Measurements from ENCODE around the gene ITPR2. TPM values are rescaled to one million over a fixed set of nuclear protein-coding genes. Genes with fewer than 3 reads are reported as not detected.

The ITPR2 gene
- 20.7 TPM for polyA plus RNA-seq (2012; ENCODE audit: low read depth, missing spikeins)

DNA sequence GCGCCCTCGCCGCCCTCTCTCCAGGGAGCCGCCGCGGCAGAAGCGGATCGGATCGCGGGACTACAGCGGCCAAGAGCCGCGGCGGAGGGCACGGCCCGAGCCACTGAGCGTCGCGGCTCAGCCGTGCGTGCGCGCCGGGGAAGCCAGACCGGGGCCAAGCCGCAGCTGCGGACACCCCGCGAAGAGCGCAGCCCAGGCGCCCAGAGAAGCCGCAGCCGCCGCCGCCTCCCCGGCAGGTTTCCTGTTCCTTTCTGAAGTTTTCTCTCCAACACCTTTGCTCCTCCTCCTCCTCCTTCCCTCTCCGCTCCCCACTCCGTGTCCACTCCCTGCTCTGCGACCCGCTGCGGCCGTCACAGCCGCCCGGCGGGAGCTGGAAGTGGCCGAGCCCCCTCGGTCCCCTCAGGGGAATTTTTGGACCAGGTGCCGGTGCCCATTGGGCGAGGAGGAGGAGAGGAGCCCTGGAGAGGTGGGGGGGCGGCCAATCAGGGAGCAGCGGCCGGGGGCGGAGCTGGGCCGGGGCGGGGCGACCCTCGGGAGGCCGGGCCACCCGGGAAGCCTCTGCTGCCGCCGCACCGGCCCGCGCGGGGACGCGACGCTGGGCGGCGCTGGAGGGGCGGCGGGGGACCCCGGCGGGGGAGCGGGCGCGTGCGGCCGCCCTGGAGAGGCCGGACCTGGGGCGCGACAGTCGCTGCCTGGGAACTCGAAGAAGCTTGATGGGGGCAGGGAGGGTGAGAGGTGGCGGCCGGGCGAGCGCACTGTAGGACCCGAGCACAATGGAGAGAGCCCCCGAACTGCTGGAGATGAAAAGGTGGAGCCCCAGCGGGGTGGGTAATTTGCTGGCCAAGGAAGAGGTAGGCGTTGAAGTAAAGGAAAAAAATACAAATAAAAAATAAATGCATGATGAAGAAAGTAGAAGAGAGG lies at the start of gene ITPR2:
TSS of gene ITPR2 (minus strand) at position 373 of the 921 bp plus-strand sequence. CDS start 413 bp downstream, outside the sequence.
- DNase-seq (ENCODE audit: insufficient read length, low spot score) = peak; percentile 94
- FAIRE-seq = peak; percentile 88
- 0 out of 2 replicates have a peak, but pooled peaks have one; percentile 18 for TF ChIP-seq POU2F2 (IDR thresholded peaks at IDR 0.05; ENCODE audit: low read depth, low read length)
- TF ChIP-seq POLR2A (IDR thresholded peaks at IDR 0.05; ENCODE audit: low read depth, low read length) = peak; percentile 81
- peak; percentile 1 for TF ChIP-seq PAX5 (IDR thresholded peaks at IDR 0.05; ENCODE audit: insufficient read depth, low read length, severe bottlenecking)
- peak; percentile 91 for TF ChIP-seq TAF1 (IDR thresholded peaks at IDR 0.05; ENCODE audit: low read depth, low read length)
- no peak for TF ChIP-seq SPI1 (IDR thresholded peaks at IDR 0.05; ENCODE audit: low read depth, low read length)
- peak; percentile 75 for TF ChIP-seq POLR2AphosphoS5 (IDR thresholded peaks at IDR 0.05; ENCODE audit: low read depth, low read length)

DNA sequence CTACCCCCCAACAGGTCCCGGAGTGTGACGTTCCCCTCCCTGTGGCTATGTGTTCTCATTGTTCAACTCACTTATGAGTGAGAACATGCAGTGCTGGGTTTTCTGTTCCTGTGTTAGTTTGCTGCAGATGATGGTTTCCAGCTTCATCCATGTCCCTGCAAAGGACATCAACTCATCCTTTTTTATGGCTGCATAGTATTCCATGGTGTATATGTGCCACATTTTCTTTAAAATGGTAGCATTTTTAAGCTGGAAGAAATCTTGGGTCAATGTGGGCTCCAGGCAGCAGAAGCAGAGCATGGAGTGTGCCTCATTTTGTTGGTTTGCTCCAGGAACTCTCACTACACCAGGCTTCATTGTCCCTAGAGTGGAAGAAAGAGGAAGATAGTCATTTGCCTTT lies 47.6 kb upstream of the ITPR2 start:
- FAIRE-seq (no peak), DNase-seq (ENCODE audit: insufficient read length, low spot score) (no peak)
- TF ChIP-seq SPI1 (IDR thresholded peaks at IDR 0.05; ENCODE audit: low read depth, low read length) (no peak), POU2F2 (IDR thresholded peaks at IDR 0.05; ENCODE audit: low read depth, low read length) (no peak)

DNA sequence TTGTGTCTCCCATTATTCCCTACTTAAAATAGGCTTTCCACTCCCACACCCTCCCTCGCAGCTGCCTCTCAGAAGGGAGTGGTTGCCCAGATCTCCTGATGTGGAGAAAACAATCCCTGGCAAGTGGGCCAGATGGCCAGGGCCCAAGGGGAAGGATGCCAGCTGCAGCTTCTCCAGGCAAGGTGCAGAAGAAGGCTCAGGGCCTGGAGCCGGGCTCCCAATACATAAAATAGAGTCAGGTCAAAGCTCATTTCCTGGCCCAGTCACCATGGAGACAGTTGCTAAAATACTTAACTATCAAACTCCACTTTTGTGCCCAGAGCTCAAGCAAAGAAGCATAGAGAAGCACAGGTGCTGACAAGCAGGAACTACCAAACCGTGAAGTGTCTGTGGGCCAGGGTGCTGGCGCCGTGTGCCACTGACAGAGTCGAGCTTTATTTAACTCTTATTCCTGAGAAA lies 45.7 kb upstream of the ITPR2 start:
- DNase-seq (ENCODE audit: insufficient read length, low spot score) = no peak
- TF ChIP-seq TAF1 (IDR thresholded peaks at IDR 0.05; ENCODE audit: low read depth, low read length) (no peak), POLR2A (IDR thresholded peaks at IDR 0.05; ENCODE audit: low read depth, low read length) (no peak), SPI1 (IDR thresholded peaks at IDR 0.05; ENCODE audit: low read depth, low read length) (no peak), POU2F2 (IDR thresholded peaks at IDR 0.05; ENCODE audit: low read depth, low read length) (no peak), PAX5 (IDR thresholded peaks at IDR 0.05; ENCODE audit: insufficient read depth, low read length, severe bottlenecking) (no peak), POLR2AphosphoS5 (IDR thresholded peaks at IDR 0.05; ENCODE audit: low read depth, low read length) (no peak)
- peak; percentile 77 for FAIRE-seq

DNA sequence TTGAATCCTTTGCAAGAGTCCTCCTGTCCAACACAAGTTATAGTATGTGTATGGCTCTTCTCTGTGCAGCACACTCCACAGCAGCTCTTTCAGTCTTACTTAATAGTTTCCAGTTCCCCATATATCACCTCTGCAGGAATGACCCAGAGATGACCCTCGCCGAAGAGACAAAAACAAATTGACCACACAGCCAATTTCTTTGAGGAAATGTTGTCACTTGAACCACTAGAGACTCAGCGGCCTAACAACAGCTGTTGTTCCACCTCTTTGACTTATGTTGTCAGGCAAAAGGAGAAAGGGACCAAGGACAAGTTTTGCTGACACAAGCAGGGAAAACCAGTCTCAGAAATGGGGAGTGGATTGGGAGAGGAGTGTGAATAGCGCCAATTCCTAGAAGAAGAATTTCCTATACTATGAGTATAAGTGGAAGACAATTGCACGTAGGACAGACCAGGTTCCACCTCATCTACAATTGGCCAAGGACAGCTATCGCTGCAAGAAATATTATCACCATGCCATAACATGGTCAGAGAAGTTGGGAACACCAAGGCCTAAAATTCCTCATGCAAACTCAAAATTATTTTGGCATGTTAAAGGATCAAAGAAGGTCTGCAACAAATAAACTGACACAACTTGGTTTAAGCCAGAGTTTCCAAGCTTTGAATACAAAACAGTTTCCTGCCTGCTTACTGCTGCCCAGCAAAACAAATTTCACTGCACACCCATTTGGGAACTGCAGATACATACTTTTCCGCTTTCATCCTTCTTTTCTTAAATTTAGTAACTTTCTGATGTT lies 41.7 kb upstream of the ITPR2 start:
- peak; percentile 74 for FAIRE-seq
- no peak for DNase-seq (ENCODE audit: insufficient read length, low spot score)
- no peak for TF ChIP-seq PAX5 (IDR thresholded peaks at IDR 0.05; ENCODE audit: insufficient read depth, low read length, severe bottlenecking)
- peak; percentile 92 for TF ChIP-seq SPI1 (IDR thresholded peaks at IDR 0.05; ENCODE audit: low read depth, low read length)
- TF ChIP-seq POLR2AphosphoS5 (IDR thresholded peaks at IDR 0.05; ENCODE audit: low read depth, low read length) = no peak

DNA sequence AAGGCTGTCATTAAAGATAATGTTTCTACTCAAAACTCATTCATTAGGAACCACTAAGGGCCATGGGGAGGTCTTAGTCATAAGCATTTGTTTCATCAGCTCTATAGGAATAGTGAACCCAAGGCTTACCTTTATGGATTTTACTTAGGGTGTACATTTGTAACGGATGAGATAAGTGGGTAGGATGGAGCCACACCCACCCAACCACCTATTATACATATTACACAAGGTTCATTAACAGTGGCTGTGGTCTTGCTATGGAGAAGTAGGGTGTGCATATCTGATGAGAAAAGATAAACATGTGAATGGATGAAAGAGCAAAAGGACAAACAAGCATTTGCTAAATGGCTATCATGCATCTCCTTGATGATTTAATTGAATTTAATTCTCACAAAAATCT lies 39.6 kb upstream of the ITPR2 start:
- DNase-seq (ENCODE audit: insufficient read length, low spot score) (no peak), FAIRE-seq (peak; percentile 54)
- no peak for TF ChIP-seq TAF1 (IDR thresholded peaks at IDR 0.05; ENCODE audit: low read depth, low read length)

DNA sequence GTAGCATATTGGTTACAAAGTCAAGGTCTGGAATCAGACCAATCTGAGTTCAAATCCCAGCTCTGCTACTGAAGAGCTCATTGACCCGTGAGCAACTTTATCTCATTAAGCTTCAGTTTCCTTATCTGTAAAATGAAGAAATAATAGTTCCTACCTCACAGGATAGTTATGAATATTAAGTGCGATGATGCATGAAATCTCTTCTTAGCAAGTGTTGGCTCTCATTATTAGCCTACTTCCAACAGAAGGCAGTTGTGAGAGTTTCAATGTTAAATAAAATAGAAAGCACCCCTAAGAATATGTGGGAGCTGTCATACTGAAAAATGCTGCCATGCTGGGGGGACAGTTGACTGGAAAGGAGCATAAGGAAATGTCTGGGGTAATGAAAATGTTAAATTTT lies 39.0 kb upstream of the ITPR2 start:
- no peak for FAIRE-seq
- DNase-seq (ENCODE audit: insufficient read length, low spot score) = no peak
- no peak for TF ChIP-seq SPI1 (IDR thresholded peaks at IDR 0.05; ENCODE audit: low read depth, low read length)
- TF ChIP-seq POLR2A (IDR thresholded peaks at IDR 0.05; ENCODE audit: low read depth, low read length) = no peak
- TF ChIP-seq PAX5 (IDR thresholded peaks at IDR 0.05; ENCODE audit: insufficient read depth, low read length, severe bottlenecking) = peak; percentile 57

DNA sequence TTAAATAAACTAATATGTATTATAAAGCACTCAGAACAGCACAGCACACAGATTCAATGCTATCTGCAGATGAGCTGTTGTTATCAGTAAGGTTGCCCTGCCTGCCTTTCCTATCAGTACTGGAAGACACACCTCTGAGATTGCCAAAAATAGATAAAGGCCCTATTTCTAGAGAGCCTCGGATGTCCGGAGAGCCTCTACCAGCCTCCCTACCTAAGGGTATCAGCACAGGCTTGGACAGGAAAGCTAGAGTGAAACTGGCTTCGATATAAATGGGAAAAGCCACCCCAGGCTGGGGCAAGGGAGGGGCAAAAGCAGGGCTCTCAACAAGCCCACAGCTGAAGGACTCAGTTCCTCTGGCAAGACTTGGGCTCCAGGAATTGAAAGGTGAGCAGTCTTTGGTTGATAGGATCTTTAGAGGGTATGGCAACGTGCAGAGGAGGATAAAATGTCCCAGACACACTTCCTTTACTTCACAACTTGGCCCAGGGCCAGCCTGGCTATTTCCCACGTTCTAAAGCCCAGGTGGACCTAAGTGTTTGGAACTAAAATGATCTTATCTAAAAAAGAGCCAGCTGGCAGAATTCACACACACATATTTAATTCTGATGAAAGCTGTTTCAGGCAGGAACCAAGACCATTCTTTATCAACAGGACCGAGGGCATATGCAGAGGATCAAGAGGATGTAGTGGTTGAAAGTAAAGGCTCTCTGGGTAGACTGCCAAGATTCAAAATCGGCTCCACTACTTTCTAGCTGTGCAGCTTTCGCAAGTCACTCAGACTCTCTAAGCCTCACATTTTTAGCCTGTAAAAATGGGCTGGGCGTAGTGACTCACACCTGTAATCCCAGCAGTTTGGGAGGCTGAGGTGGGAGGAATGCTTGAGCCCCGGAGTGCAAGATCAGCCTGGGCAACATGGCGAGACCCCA lies 37.8 kb upstream of the ITPR2 start:
- no peak for DNase-seq (ENCODE audit: insufficient read length, low spot score)
- peak; percentile 71 for FAIRE-seq
- TF ChIP-seq SPI1 (IDR thresholded peaks at IDR 0.05; ENCODE audit: low read depth, low read length) (no peak), POLR2A (IDR thresholded peaks at IDR 0.05; ENCODE audit: low read depth, low read length) (no peak), PAX5 (IDR thresholded peaks at IDR 0.05; ENCODE audit: insufficient read depth, low read length, severe bottlenecking) (no peak), POLR2AphosphoS5 (IDR thresholded peaks at IDR 0.05; ENCODE audit: low read depth, low read length) (no peak), TAF1 (IDR thresholded peaks at IDR 0.05; ENCODE audit: low read depth, low read length) (no peak), POU2F2 (IDR thresholded peaks at IDR 0.05; ENCODE audit: low read depth, low read length) (no peak)

DNA sequence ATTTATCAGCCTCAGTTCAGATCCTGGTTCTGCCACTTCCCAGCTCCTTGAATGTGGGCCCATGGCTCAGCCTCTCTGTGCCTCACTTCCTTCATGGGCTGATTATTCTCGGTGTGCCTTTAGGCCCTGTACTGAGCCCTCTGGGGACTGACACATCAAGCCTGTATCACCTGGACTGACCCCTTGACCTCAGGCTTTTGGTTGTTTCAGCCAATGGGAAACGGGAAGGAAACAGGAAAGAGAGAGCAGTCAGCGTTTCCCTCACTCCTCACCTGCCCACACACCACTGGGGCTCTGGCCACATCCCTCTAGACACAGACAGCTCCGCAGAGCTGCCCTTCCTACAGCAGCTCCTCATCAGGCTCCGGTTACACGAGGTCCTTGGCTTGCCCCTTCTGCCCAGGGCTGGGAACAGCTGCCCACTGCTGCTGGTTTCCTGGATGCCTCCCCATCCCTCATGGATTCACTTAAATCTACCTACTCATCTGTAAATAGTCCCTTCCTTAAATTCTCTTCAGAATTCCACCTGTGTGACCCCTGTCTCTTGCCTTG lies 37.0 kb upstream of the ITPR2 start:
- no peak for TF ChIP-seq POLR2AphosphoS5 (IDR thresholded peaks at IDR 0.05; ENCODE audit: low read depth, low read length)
- TF ChIP-seq PAX5 (IDR thresholded peaks at IDR 0.05; ENCODE audit: insufficient read depth, low read length, severe bottlenecking) = no peak
- TF ChIP-seq SPI1 (IDR thresholded peaks at IDR 0.05; ENCODE audit: low read depth, low read length) = no peak
- no peak for TF ChIP-seq POLR2A (IDR thresholded peaks at IDR 0.05; ENCODE audit: low read depth, low read length)
- no peak for TF ChIP-seq POU2F2 (IDR thresholded peaks at IDR 0.05; ENCODE audit: low read depth, low read length)
- no peak for TF ChIP-seq TAF1 (IDR thresholded peaks at IDR 0.05; ENCODE audit: low read depth, low read length)
- DNase-seq (ENCODE audit: insufficient read length, low spot score) (no peak), FAIRE-seq (peak; percentile 33)

DNA sequence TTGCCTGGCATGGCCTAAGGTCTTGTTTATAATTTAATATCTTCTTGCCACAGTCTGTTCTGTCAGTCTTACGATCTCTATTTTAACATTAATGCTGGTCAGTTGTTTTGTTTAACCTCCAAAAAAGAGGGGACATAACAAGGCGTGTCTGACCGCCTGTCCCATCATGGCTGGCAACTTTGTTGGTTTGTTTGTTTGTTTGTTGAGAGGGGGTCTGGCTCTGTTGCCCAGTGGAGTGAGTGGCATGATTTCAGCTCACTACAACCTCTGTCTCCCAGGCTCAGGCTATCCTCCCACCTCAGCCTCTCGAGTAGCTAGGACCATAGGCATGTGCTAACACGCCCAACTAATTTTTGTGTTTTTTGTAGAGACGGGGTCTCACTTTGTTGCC lies 36.1 kb upstream of the ITPR2 start:
- DNase-seq (ENCODE audit: insufficient read length, low spot score) (no peak), FAIRE-seq (no peak)
- TF ChIP-seq SPI1 (IDR thresholded peaks at IDR 0.05; ENCODE audit: low read depth, low read length) (no peak), TAF1 (IDR thresholded peaks at IDR 0.05; ENCODE audit: low read depth, low read length) (no peak), POU2F2 (IDR thresholded peaks at IDR 0.05; ENCODE audit: low read depth, low read length) (no peak), PAX5 (IDR thresholded peaks at IDR 0.05; ENCODE audit: insufficient read depth, low read length, severe bottlenecking) (no peak), POLR2A (IDR thresholded peaks at IDR 0.05; ENCODE audit: low read depth, low read length) (no peak), POLR2AphosphoS5 (IDR thresholded peaks at IDR 0.05; ENCODE audit: low read depth, low read length) (no peak)

All from GM12891 (cell line).